GM23338 (cell line): ENCODE measurements around the gene C1orf50. TPM values are rescaled to one million over a fixed set of nuclear protein-coding genes. Genes with fewer than 3 reads are reported as not detected.

ENCODE experiments used
- ATAC-seq: fragments of 200-7000 bp; cut with Tn5 transposase; 3 replicates; pipeline ENCODE4 v1.9.1; 2020
- DNase-seq: peaks from one replicate; pipeline ENCODE4 v3.0.0-alpha.2; 2015; ENCODE audit warnings: low spot score
- H2AFZ ChIP-seq: fragments of 200-600 bp; sonication (generic); 2 replicates; pipeline ENCODE4 v1.8.0; 2016; ENCODE audit warnings: antibody characterized with exemption, mild to moderate bottlenecking, moderate library complexity
- H3F3A ChIP-seq: fragments of 200-600 bp; sonication (generic); replicated peaks from 2 replicates; pipeline ENCODE4 v1.8.0; 2017; ENCODE audit warnings: antibody characterized with exemption, mixed run types, low read depth
- H3K27ac ChIP-seq: fragments of 200-600 bp; sonication (generic); 2 replicates; pipeline ENCODE4 v1.6.1; 2016; ENCODE audit warnings: low read depth
- H3K27me3 ChIP-seq: fragments of 200-600 bp; sonication (generic); 2 replicates; pipeline ENCODE4 v1.8.0; 2016; ENCODE audit warnings: mild to moderate bottlenecking, mixed run types, moderate library complexity; ENCODE audit not compliant: insufficient read depth
- H3K36me3 ChIP-seq: fragments of 200-600 bp; sonication (generic); 2 replicates; pipeline ENCODE4 v1.8.0; 2016; ENCODE audit warnings: mild to moderate bottlenecking; ENCODE audit not compliant: insufficient read depth
- H3K4me1 ChIP-seq: fragments of 200-600 bp; sonication (generic); 2 replicates; pipeline ENCODE4 v1.8.0; 2016; ENCODE audit warnings: mild to moderate bottlenecking, moderate library complexity; ENCODE audit not compliant: insufficient read depth
- H3K4me2 ChIP-seq: fragments of 200-600 bp; sonication (generic); 2 replicates; pipeline ENCODE4 v1.7.1; 2017; ENCODE audit warnings: mixed run types
- H3K4me3 ChIP-seq: fragments of 200-600 bp; sonication (generic); 2 replicates; pipeline ENCODE4 v1.6.1; 2016; ENCODE audit warnings: mixed run types
- H3K79me2 ChIP-seq: fragments of 200-600 bp; sonication (generic); replicated peaks from 2 replicates; pipeline ENCODE4 v1.8.0; 2017; ENCODE audit warnings: mild to moderate bottlenecking; ENCODE audit not compliant: insufficient read depth
- H3K9me2 ChIP-seq: fragments of 200-600 bp; sonication (generic); 2 replicates; pipeline ENCODE4 v1.8.0; 2017; ENCODE audit not compliant: insufficient read depth
- H4K20me1 ChIP-seq: fragments of 200-600 bp; sonication (generic); replicated peaks from 2 replicates; pipeline ENCODE4 v1.8.0; 2017; ENCODE audit warnings: mild to moderate bottlenecking; ENCODE audit not compliant: insufficient read depth
- H3K27ac Mint-ChIP-seq: 2 replicates; pipeline ENCODE4 v1.8.0; 2020; ENCODE audit warnings: inconsistent platforms, mild to moderate bottlenecking, moderate library complexity, mixed read lengths
- H3K27me3 Mint-ChIP-seq: 3 replicates; pipeline ENCODE4 v1.8.0; 2022; ENCODE audit warnings: low read depth, mild to moderate bottlenecking, moderate library complexity, mixed read lengths, inconsistent platforms; ENCODE audit not compliant: insufficient read depth, poor library complexity
- H3K36me3 Mint-ChIP-seq: 3 replicates; pipeline ENCODE4 v1.8.0; 2021; ENCODE audit warnings: low read depth, mild to moderate bottlenecking, inconsistent platforms, moderate library complexity, mixed read lengths
- H3K4me1 Mint-ChIP-seq: 3 replicates; pipeline ENCODE4 v1.8.0; 2020; ENCODE audit warnings: mild to moderate bottlenecking, inconsistent platforms, mixed read lengths
- H3K4me3 Mint-ChIP-seq: 3 replicates; pipeline ENCODE4 v1.8.0; 2021; ENCODE audit warnings: moderate library complexity, mild to moderate bottlenecking, inconsistent platforms, mixed read lengths
- H3K9me3 Mint-ChIP-seq: 3 replicates; pipeline ENCODE4 v1.8.0; 2020; ENCODE audit warnings: moderate library complexity, mild to moderate bottlenecking, inconsistent platforms, mixed read lengths
- CREB1 ChIP-seq: fragments of 250-450 bp; sonication (Bioruptor Pico); IDR thresholded peaks from 2 replicates; pipeline ENCODE4 v1.5.0; 2020; ENCODE audit warnings: low read depth, mild to moderate bottlenecking, moderate library complexity
- CTCF ChIP-seq, 2 experiments: fragments of 200-600 bp in 1 of 2; sonication (generic) in 1 of 2; conservative IDR thresholded peaks; 2 replicates each; pipeline versions ENCODE4 v1.5.1 to v1.6.1; 2016 to 2017; ENCODE audit warnings: antibody characterized with exemption in 2 of 2, low read depth in 2 of 2, mild to moderate bottlenecking in 2 of 2, moderate library complexity in 1 of 2
- ZNF331 ChIP-seq: fragments of 250-450 bp; sonication (Bioruptor Pico); IDR thresholded peaks from 2 replicates; pipeline ENCODE4 v1.5.0; 2020; ENCODE audit warnings: low read depth, mild to moderate bottlenecking, moderate library complexity
- ZNF462 ChIP-seq: fragments of 250-450 bp; sonication (Bioruptor Pico); IDR thresholded peaks from 2 replicates; pipeline ENCODE4 v1.5.0; 2020; ENCODE audit warnings: mild to moderate bottlenecking, moderate library complexity
- polyA plus RNA-seq: library from polyadenylated mRNA; unstranded; fragments of >200 nt; fragmentation: Nextera tagmentation; extraction: Ambion mirVana; gene quantifications from 2 replicates; pipeline ENCODE4 v1.2.1, GENCODE V29; 2016
- total RNA-seq: library from RNA; depleted of rRNA; stranded (reverse); fragments of >200 nt; shearing (Covaris generic); gene quantifications from 2 replicates; pipeline ENCODE4 v1.2.3, GENCODE V29; 2014
- TF ChIP-seq, protein P1 (sequence below): IDR thresholded peaks from 2 replicates; pipeline ENCODE4 v1.6.1; 2016; ENCODE audit warnings: antibody characterized with exemption

C1orf50 gene
- total and polyA plus RNA-seq, 2 experiments from 2014 or later: 4.4 to 4.7 TPM

DNA sequence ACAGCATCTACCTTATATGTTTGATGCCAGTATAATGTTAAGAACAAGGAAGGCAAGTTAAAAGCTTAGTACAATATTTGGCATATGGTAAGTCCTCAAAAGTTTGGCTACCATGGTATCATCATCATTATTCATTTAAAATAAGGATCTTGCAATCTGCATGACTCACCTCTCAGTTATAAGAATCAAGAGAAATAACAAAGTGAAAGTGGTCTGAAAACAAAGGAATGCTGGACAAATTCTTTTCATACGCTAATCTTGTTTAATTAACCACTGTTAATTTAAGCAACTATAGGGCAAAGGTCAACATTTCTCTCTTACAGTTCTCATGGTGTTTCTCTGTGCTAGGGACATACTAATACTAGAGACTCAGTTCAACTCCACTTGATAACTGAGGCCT lies 14.0 kb upstream of the C1orf50 start:
- Histone ChIP-seq H3K4me3 (no peak overlapping the region), H3K36me3 (peaks cover 55% of the 10 kb centered on the region), H3K9me2 (no peaks in the 10 kb centered on the region; the same call in 1 of the 2 replicates), H3K27ac (no peak overlapping the region), H3K27me3 (no peaks in the 10 kb centered on the region), H3F3A (0 out of 2 replicates have a peak, but pooled peaks cover under 1% of the 10 kb centered on the region), H3K79me2 (no peaks in the 10 kb centered on the region), H2AFZ (no peak overlapping the region), H3K4me1 (no peaks in the 10 kb centered on the region), H4K20me1 (no peaks in the 10 kb centered on the region; the same call in 1 of the 2 replicates), H3K4me2 (no peak overlapping the region)
- TF ChIP-seq CTCF (conservative IDR thresholded peaks at IDR 0.05; ENCODE audit: low read depth in 2 of 2): no peak
- no peak for TF ChIP-seq CREB1 (CRISPR knock-in tag)
- TF ChIP-seq ZNF462 (CRISPR knock-in tag): no peak
- TF ChIP-seq ZNF331 (CRISPR knock-in tag): no peak
- TF ChIP-seq, protein P1, sequence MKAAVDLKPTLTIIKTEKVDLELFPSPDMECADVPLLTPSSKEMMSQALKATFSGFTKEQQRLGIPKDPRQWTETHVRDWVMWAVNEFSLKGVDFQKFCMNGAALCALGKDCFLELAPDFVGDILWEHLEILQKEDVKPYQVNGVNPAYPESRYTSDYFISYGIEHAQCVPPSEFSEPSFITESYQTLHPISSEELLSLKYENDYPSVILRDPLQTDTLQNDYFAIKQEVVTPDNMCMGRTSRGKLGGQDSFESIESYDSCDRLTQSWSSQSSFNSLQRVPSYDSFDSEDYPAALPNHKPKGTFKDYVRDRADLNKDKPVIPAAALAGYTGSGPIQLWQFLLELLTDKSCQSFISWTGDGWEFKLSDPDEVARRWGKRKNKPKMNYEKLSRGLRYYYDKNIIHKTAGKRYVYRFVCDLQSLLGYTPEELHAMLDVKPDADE: no peak
- H3K36me3 Mint-ChIP-seq: peaks cover 81% of the 10 kb centered on the region
- H3K27ac Mint-ChIP-seq: no peak overlapping the region
- peaks cover 15% of the 10 kb centered on the region for H3K27me3 Mint-ChIP-seq
- ATAC-seq: no peak
- no peak for DNase-seq
- H3K9me3 Mint-ChIP-seq: peaks cover 18% of the 10 kb centered on the region
- H3K4me3 Mint-ChIP-seq: no peak overlapping the region
- H3K4me1 Mint-ChIP-seq: peaks cover 2% of the 10 kb centered on the region
